ENCODE results near the gene PDE7B.

- no peak for TF ChIP-seq EZH2 (IDR thresholded peaks at IDR 0.05; ENCODE audit: borderline replicate concordance, insufficient read depth, low read depth, low read length, poor library complexity, severe bottlenecking)
- no peak for TF ChIP-seq CTCF (IDR thresholded peaks at IDR 0.05)
Measured at GRCh38 chr6:135922174-135922573, 70.7 kb downstream of the PDE7B start.
